GM12872 (cell line): Measurements from ENCODE around the gene ANKRD44.

Experiments
- CTCF ChIP-seq: IDR thresholded peaks from 3 replicates; pipeline ENCODE4 v1.5.1; 2011; ENCODE audit warnings: low read depth, mild to moderate bottlenecking, low read length, moderate library complexity; ENCODE audit not compliant: insufficient read depth

The ANKRD44 gene

GRCh38 chr2:197274349-197274748 lies 36.2 kb downstream of the ANKRD44 start:
- TF ChIP-seq CTCF = no peak

GRCh38 chr2:197273485-197273884 lies 37.1 kb downstream of the ANKRD44 start:
- TF ChIP-seq CTCF = no peak

GRCh38 chr2:197270601-197271000 lies 40.0 kb downstream of the ANKRD44 start:
- no peak for TF ChIP-seq CTCF

- TF ChIP-seq CTCF = no peak
Measured at GRCh38 chr2:197269815-197270214, 40.8 kb downstream of the ANKRD44 start.

GRCh38 chr2:197268786-197269584 lies 41.6 kb downstream of the ANKRD44 start:
- TF ChIP-seq CTCF = no peak

- no peak for TF ChIP-seq CTCF
Measured at GRCh38 chr2:197266477-197266876, 44.1 kb downstream of the ANKRD44 start.

- TF ChIP-seq CTCF = no peak
Measured at GRCh38 chr2:197265924-197266323, 44.7 kb downstream of the ANKRD44 start.
